LHCN-M2 (cell line): ENCODE measurements around the gene SLMAP. TPM values are rescaled to one million over a fixed set of nuclear protein-coding genes. Genes with fewer than 3 reads are reported as not detected.
A peak's percentile ranks its signal among the peaks of the same experiment; 100 is the strongest.
"Not testable (repeated sequence)": the region's sequence is repeated elsewhere in the genome, so short reads cannot be mapped to it uniquely, and the experiment has no call there.

Source experiments
- DNase-seq: peaks from one replicate; pipeline ENCODE4 v3.0.0-alpha.2; 2012; ENCODE audit warnings: low read depth
- total RNA-seq: library from RNA; depleted of rRNA; stranded (reverse); fragments of >200 nt; gene quantifications from 2 replicates; pipeline ENCODE4 v1.2.3, GENCODE V29; 2014

SLMAP gene
- total RNA-seq, 1 experiment from 2014 or later = 32.3 TPM

DNA sequence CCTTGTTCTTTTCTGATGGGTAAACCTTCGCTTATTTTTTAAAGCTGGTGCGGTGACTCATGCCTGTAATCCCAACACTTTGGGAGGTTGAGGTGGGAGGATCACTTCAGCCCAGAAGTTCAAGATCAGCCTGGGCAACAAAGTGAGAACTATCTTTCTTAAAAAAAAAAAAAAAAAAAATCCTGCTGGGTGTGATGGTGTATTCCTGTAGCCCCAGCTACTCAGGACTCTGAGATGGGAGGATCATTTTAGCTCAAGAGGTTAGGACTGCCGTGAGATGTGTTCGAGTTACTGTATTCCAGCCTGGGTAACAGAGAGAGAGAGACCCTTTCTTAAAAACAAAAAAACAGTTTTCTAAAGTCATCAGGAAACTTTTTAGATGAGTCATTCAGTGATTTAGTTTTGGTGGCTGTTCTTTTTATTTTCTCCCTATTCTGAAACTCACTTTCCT, 37.7 kb downstream of the SLMAP start:
- no peak for DNase-seq

DNA sequence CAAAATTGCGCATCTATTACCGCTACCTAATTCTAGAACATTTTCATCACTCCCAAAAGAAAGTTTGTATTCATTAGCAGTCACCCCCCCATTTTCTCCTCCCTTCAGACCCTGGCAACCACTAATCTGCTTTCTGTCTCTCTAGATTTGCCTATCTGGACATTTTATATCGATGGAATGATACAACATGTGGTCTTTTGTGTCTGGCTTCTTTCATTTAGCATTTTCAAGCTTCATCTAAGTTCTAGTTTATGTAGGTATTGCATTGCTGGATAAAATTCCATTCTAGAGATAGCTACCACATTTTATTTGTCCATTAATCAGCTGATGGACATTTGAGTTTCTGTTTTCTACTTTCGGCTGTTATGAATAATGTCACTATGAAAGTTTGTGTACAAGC, 38.4 kb downstream of the SLMAP start:
- no peak for DNase-seq

DNA sequence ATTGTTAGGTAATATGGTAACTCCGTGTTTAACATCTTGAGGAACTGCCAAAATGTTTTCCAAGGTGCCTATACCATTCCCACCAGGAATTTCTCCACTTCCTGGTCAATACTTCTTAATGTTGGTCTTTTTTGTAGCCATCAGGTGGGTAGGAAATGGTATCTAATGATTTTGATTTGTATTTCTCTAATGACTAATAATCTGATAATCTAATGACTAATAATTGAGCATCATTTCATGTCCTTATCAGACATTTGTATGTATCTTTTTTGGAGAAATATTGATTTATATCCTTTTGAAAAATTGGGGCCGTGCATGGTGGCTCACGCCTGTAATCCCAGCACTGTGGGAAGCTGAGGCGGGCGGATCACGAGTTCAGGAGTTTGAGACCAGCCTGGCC, 38.8 kb downstream of the SLMAP start:
- DNase-seq = no peak

DNA sequence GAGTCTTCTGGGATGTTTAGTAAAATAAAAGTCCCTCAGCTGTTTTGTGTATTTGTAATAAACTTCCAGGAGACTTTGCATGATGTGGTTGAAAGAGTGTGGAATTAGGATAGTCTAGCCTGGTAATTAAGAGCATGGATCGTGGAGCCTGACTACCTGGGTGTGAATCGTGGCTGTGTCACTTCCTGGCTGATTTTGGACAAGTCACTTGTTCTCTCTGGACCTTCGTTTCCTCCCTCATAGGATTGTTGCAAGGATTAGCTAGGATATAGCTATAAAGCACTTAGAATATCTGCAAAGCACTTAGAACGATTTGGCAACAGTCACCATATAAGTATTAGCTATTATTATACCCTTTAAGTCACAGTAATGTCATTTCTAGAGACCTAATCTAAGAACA, 40.2 kb downstream of the SLMAP start:
- peak; percentile 32 for DNase-seq

DNA sequence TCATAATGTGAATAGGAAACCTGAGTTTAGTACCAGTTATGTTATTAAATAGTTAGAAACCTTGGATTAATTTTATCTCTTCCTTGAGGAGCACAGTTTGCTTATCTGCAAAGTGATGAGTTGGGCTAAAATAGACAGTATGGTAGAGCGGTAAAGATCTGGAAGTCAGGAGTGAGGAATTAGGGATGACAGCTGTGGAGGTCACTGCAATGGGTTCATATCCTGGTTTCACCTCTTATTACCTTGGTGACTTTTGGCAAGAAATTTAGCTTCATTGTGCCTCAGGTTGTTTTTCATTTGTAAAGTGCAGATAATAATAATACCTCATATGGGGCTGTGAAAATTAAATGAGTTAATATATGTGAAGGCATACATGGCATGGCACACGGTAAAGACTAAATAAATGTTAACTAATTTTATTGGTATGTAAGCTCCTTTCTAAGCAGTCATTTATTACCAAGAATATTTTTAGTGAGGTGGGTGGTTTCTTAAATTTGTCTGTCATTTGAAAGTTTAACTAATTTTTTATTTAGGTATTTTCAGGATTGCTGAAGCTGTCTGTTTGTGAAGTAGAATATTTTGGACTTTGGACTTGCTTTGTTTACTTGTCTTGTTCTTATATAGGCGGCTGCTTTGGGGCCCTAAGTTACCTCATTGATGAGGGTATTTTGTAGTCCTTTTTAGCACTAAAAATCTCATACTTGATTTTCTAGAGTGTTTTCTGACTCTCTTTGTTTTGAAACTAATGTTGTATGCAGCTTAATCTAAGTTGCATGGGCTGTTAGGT, 41.8 kb downstream of the SLMAP start:
- no peak for DNase-seq

DNA sequence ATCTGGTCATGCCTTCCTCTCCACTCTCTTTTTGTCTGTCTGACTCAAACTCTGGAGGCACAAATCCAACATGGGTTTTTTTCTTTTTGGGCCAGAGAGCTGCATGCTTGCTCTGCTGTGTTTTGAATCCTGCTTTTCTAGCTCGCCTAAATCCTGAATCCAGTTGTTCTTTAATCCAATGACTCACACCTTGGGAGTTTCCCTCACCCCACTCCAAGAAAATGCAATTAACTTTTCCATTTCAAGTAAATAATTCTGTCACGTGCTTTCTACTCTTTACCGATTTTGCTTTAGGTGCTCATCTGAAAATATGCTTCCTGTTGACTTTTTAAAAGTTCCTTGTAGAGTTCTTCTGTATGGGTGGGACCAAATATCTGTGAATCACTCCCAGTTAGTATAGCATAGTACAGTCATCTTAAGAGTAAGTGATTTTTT, 47.6 kb downstream of the SLMAP start:
- peak; percentile 93 for DNase-seq

DNA sequence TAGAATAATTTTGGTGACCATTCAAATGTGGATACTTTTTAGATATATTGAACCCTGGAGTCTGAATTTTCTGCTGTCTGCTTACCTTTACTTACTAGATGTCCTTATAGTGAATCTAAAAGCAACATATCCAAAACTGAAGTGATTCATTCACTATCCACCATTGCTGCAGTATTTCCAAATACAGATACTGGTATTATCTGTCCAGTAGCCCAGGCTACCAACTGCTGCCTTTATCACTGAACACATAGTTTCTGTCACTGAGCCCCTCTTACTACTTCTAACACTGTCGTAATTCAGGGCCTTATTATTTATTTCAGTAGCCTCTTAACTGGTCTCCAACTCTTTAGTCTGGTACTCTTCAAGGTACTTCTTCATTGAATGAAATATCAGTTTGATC, 49.2 kb downstream of the SLMAP start:
- DNase-seq = no peak

DNA sequence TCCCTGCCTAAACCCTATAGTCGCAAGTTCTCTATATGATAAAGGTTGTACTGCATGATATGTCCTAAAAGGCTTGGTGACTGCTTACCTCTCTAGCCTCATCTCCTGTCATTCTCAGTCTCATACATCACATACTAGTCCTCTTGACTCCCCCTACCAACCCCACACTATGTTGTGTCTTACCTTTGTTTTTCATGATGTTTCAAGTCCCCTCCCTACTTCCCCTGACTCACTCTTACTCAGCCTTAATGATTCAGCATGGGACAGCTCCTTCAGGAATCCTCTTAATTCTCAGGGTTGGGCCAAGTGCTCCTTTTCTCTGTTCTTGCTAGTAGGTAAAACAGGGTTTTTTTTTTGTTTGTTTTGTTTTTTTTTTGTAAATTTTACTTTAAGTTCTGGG, 49.6 kb downstream of the SLMAP start:
- DNase-seq = peak; percentile 83

DNA sequence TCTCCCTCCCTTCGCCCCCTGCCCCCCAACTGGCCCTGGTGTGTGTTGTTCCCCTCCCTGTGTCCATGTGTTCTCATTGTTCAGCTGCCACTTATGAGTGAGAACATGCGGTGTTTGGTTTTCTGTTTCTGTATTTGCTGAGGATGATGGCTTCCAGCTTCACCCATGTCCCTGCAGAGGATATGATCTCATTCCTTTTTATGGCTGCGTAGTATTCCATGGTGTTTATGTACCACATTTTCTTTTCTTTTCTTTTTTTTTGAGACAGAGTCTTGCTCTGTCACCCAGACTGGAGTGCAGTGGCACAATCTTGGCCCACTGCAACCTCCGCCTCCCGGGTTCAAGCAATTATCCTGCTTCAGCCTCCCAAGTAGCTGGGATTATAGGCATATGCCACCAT, 50.1 kb downstream of the SLMAP start:
- DNase-seq = not testable (repeated sequence)

DNA sequence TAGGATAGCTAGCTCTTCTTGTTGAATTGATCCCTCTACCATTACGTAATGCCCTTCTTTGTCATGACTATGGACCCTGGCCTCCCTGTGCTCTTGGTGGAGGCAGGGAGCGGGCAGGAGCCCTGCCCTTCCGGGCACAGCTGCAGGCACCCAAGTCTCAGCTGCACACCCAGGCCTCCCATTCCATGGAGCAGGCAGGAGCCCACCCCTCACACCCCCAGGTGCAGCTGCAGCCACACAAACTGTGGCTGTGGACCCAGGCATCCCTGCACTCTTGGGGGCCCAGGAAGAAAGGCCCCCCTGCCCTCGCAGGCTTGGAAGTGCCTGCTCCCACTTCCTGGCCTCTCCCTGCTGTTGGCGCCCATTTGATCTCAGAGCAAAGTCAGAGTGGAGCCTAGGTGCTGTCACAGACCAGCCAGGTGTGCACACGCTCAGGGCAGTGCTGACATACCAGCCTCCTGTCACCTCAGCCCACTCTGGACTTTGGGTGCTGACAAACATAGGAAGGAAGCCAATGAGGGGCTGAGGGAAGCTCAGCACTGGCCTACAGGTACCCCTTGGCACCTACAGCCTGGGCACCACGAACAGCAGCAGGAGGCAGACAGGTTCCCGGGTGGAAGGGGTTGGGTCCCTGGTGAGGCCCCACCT, 53.0 kb downstream of the SLMAP start:
- DNase-seq = no peak

DNA sequence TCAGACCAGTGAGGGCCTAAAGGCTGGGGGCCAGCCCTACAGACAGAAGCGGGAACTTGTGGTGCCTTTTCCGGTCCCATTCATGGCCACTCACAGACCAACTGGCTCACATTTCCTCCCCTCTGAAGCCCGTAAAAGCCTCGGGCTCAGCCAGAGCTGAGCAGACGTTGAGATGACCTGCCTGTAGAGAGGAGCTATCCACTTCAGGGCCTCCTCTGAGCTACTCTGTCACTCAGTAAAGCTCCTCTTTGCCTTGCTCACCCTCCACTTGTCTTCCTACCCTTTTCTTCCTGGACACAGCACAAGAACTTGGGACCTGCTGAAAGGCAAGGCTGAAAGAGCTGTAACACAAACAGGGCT, 53.5 kb downstream of the SLMAP start:
- no peak for DNase-seq

DNA sequence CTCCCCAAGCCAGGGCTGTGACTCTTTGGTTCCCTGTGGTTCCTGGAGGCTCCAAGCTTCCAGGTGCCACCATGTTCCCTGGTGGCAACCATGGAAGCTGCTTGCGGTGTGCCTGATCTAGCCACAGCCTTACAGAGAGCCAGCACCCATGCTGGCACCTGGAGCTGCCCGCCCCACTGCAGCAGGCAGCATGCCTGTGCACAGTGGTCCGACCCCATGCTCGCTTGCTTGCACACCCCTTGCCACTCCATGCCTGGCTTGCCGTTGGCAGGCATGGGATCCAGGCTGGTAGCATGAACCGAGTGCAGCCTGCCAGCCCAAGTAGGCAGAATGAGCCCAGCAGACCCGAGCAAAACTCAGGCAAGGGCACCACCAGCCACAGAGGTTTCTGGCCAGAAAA, 53.9 kb downstream of the SLMAP start:
- DNase-seq = no peak

DNA sequence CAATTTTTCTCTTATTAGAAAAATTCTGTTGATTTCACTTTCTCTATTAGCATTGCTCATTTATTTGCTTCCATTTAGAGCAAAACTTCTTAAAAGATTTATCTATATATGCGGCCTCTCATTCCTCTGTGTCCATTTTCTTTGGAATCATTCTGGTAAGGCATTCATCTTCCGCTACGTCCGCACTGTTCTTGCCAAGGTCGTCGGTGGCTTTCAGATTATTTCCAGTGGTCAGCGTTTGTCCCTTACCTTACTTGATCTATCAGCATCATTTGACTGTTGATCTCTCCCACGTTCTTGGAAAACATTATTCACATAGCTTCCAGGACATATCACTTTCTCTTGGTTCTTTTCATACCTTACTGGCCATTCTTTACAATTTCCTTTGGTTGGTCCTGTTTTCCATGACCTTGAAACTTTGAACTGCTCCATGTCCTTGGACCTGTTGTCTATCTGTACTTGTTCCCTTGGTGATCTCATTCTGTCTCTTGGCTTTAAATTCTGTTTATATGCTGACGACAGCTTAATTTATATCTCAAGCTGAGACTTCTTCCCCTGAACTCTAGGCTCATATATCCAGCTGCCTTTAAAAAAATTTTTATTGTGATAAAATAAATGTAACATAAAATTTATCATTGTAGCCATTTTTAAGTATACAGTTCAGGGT, 54.5 kb downstream of the SLMAP start:
- DNase-seq = no peak

DNA sequence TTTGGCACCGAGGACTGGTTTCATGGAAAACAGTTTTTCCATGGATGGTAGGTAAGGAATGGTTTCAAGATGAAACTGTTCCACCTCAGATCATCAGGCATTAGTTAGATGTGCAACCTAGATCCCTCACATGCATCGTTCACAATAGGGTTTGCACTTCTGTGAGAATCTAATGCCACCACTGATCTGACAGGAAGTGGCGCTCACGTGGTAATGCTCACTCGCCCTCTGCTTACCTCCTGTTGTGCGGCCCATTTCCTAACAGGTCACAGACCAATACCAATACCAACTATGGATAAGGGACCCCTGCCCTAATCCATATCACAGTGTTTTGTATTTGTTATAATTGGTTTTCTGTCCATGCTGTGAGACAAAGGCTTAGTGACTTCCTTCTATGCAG, 58.9 kb downstream of the SLMAP start:
- DNase-seq = no peak

DNA sequence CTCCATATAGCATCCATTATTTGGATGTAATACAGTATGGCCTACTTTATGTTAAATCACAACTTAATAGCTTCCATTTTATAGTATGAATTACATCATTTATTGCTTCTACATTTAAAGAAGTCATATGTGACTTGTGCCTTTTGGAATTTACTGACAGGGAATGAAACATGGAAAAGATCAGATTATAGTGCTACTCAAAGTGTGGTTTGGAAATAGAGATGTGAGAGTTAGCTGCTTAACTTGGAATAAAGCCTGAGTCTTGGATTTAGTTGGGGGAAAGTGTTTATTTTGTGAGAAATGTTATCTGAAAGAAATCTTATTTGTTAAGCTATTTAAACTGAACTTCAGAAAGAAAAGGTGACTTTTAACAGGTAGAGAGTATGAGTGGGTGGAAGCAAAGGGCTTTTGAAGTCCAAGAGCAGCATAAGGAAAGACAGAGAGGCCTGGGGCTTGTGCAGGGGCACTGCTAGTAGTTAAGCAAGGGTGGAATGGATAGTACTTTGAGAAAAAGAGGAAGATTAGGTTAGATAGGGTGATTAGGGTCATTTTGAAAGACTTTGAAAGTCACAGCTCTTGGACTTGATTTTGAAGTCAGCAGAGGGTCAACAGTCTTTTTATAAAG, 60.5 kb downstream of the SLMAP start:
- no peak for DNase-seq

DNA sequence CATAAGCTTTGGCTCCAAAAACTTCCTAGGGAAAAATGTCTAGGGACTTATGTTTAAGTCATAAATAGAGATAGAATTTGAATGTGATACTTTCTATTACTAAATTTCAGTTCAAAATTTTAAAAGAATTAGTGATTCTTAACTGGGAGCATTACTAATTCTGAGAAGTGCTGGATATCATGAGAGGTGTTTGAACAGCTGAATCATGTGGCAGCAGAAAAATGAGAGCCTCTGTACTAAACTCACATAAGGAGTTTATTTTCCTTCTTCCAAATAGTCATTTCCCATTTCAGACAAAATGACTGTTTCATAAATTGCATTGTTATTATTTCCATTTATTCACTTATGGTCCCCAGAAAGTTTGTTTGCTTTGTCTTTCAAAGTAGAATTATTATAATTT, 62.7 kb downstream of the SLMAP start:
- DNase-seq = no peak

DNA sequence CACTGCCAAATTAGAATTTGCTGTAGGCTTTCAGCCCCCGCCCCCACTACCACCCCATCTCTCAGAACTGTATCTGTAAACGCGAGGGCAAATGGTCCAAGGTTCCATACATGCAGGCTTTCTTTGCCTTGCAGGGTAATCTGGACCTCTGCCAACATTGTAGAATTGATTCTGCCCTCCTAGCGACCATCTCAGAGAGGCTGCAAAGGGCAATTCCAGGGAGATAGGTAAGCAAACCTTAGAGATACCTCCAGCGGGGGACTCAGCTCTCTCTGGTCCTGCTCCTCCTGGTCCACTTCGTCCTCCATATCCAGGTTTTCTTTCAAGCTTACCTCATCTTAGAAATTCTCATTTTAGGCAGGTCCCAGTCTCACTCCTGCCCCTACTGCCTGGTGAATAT, 64.4 kb downstream of the SLMAP start:
- no peak for DNase-seq

DNA sequence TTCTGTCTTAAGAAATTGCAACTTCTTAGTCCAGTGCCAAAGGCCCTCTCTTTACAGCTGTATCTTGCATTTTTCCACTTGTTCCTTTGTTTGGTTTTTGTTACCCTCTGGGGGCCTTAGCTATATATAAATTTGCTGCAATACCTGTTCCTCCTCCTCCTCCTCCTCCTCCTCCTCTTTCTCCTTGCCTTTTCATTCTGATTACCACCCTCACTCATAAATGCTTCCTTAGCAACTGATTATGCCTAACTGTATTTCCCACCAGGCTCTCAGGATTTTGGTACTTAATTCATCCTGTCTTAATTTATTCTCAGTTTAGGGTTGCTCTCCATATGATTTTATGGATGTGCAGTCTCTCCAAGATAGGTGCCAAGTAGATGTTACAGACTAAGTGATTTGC, 65.7 kb downstream of the SLMAP start:
- no peak for DNase-seq

DNA sequence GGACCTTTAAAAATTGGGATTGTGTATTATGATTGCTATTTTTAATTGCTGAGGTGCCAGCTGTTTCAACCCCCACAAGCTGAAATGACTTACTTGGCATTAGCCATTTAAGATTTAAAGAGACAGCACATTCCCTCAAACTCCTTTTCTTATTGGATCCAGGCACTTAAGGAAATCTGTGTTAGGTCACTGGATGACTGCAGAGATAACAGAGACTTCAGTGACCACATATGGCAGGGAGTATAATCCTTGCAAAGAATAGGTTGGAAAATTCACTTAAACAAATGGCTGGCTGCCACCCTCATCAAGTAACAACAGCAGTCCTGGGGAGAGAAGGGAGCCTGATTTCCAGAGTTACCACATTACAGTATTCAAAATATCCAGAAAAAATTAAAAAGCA, 66.6 kb downstream of the SLMAP start:
- no peak for DNase-seq

DNA sequence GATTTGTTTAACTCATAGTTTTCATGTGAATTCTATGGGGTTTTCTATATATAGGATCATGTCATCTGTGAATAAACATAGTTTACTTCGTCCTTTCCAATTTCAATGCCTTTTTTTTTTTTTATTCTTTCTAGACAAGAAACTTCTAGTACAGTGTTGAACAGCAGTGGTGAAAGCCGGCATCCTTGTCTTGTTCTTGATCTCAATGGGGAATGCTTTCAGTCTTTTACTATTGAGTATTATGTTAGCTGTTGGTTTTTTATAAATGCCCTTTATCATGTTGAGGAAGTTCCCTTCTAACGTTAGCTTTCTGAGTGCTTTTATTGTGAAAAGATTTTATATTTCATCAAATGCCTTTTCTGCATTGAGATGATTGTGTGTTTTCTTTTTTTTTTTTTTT, 69.0 kb downstream of the SLMAP start:
- no peak for DNase-seq

DNA sequence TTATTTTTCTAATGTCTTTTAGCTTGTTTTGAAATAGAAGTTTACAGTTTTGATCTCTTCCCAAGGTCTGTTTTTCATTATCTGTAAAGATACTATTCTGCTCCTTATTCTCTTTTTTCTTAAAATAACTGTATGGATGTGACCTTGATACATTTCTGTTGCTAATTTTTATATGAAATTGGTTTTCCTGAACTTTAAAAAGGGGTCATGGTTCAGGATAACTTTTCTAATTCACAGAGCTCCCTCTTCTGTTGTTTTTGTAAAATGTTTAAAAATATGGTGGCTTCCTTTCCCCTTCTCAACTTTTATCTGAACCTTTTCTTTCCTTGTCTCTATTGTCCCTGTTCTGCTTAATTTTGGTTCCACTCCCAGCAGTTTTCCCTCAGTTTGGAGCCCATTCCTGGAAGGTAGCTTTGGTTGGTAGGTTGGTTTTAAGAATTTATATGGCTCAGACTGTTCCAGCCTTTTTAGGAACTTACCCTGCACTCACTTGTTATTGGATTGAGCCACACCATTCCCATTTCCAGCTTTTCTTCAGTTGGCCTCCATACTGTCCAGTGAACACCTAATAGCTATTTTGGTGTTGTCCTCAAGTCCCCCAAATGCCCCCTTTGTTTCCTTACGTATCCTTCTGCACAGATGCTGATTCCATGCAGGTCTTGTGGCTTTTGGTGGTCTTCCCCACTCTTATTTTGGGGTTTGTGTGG, 70.3 kb downstream of the SLMAP start:
- peak; percentile 12 for DNase-seq
